Adrenal gland (tissue), 5 donors: ENCODE data around the gene BOK.

ENCODE experiments used
- CTCF ChIP-seq, 6 experiments: fragments of 450-650 bp in 4 of 6; fragments of 200-600 bp in 2 of 6; sonication (generic) in 1 of 6; IDR thresholded peaks; 1 replicate in 5 of 6; 2 replicates in 1 of 6; pipeline versions ENCODE4 v1.5.1 to v1.8.0; 2016 to 2021; ENCODE audit warnings: antibody characterized with exemption in 6 of 6, mild to moderate bottlenecking in 2 of 6, moderate library complexity in 1 of 6
- POLR2A ChIP-seq, 2 donors: fragments of 450-650 bp; IDR thresholded peaks; one replicate each; pipeline ENCODE4 v1.6.1; 2017; ENCODE audit warnings: antibody characterized with exemption in 2 of 2, mild to moderate bottlenecking in 2 of 2, moderate library complexity in 1 of 2
- donor health status: DM: no; HTN: no; CAD: no.

GRCh38 chr2:241603686-241604085 is 45.1 kb downstream of the BOK start:
- TF ChIP-seq CTCF (IDR thresholded peaks at IDR 0.05) (no peak), POLR2A (IDR thresholded peaks at IDR 0.05) (no peak)
